ENCODE data around the gene RILPL1.

DNA sequence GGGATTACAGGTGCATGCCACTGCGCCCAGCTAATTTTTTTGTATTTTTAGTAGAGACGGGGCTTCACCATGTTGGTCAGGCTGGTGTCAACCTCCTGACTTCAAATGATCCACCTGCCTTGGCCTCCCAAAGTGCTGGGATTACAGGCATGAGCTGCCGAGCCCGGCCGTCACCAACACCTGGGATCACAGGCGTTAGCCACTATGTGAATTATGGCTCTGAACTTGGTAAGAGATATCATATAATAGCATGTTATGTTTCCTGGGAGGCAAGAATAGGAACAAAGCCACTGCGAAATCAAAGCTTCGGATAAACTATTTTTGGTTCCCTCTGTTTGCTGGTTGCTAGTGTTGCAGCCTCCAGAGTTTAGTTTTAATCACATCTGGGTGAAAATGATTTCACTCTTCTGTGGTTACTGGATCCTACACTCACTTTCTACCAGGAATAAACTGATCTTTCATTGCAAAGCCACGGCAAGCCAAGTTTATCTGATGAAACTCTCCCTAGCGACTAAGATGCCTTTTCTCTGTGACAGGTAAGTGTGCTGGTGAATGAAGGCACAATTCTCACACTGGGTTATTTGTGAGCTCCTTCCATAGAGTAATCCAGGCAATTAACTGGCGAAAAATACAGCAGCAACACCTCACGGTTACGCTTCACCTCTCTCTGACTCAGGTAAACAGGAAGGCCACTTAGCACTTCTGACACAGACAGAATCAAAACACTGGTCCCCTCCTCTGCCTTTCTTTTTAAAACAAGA is 58.9 kb downstream of the RILPL1 start:
- TF ChIP-seq, protein P1, sequence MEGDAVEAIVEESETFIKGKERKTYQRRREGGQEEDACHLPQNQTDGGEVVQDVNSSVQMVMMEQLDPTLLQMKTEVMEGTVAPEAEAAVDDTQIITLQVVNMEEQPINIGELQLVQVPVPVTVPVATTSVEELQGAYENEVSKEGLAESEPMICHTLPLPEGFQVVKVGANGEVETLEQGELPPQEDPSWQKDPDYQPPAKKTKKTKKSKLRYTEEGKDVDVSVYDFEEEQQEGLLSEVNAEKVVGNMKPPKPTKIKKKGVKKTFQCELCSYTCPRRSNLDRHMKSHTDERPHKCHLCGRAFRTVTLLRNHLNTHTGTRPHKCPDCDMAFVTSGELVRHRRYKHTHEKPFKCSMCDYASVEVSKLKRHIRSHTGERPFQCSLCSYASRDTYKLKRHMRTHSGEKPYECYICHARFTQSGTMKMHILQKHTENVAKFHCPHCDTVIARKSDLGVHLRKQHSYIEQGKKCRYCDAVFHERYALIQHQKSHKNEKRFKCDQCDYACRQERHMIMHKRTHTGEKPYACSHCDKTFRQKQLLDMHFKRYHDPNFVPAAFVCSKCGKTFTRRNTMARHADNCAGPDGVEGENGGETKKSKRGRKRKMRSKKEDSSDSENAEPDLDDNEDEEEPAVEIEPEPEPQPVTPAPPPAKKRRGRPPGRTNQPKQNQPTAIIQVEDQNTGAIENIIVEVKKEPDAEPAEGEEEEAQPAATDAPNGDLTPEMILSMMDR (conservative IDR thresholded peaks at IDR 0.05; ENCODE audit: low read length): no peak
- TF ChIP-seq EZH2phosphoT487 (IDR thresholded peaks at IDR 0.05; ENCODE audit: borderline replicate concordance, low read depth, low read length): no peak
